Neural cell (in vitro differentiated cells): ENCODE measurements around the gene C1QC. TPM values are rescaled to one million over a fixed set of nuclear protein-coding genes. Genes with fewer than 3 reads are reported as not detected.

Experiments
- H2AFZ ChIP-seq: fragments of 200-600, 300-800 bp; sonication (generic), shearing (Covaris generic); 2 replicates; pipeline ENCODE4 v1.6.0; 2014; ENCODE audit warnings: low read depth, mild to moderate bottlenecking, antibody characterized with exemption, low read length, moderate library complexity
- H3F3A ChIP-seq: fragments of 200-600 bp; shearing (Covaris generic); 2 replicates; pipeline ENCODE4 v1.6.1; 2016; ENCODE audit warnings: mild to moderate bottlenecking, moderate library complexity, mixed read lengths, antibody characterized with exemption, low read length; ENCODE audit not compliant: insufficient read depth, poor library complexity, severe bottlenecking
- H3K27ac ChIP-seq: fragments of 200-600, 300-800 bp; sonication (generic), shearing (Covaris generic); 2 replicates; pipeline ENCODE4 v1.5.1; 2014; ENCODE audit warnings: mild to moderate bottlenecking, low read length, moderate library complexity
- H3K27me3 ChIP-seq: fragments of 300-800, 200-600 bp; sonication (generic), shearing (Covaris generic); 2 replicates; pipeline ENCODE4 v1.6.0; 2014; ENCODE audit warnings: mild to moderate bottlenecking, low read depth, low read length, moderate library complexity; ENCODE audit not compliant: insufficient read depth
- H3K36me3 ChIP-seq: fragments of 300-800, 200-600 bp; sonication (generic), shearing (Covaris generic); 2 replicates; pipeline ENCODE4 v1.5.1; 2014; ENCODE audit warnings: mild to moderate bottlenecking, antibody characterized with exemption, low read length, moderate library complexity; ENCODE audit not compliant: insufficient read depth
- H3K4me2 ChIP-seq: fragments of 300-800, 200-600 bp; sonication (generic), shearing (Covaris generic); 2 replicates; pipeline ENCODE4 v1.6.0; 2014; ENCODE audit warnings: mild to moderate bottlenecking, low read length
- H3K4me3 ChIP-seq: fragments of 300-800, 200-600 bp; sonication (generic), shearing (Covaris generic); 2 replicates; pipeline ENCODE4 v1.5.1; 2014; ENCODE audit warnings: mild to moderate bottlenecking, low read length, moderate library complexity
- H3K79me2 ChIP-seq: fragments of 200-600 bp; shearing (Covaris generic); replicated peaks from 2 replicates; pipeline ENCODE4 v1.6.0; 2014; ENCODE audit warnings: mild to moderate bottlenecking, low read length, moderate library complexity; ENCODE audit not compliant: insufficient read depth
- H3K9ac ChIP-seq: fragments of 300-800, 200-600 bp; sonication (generic), shearing (Covaris generic); 2 replicates; pipeline ENCODE4 v1.6.1; 2016; ENCODE audit warnings: mild to moderate bottlenecking, low read length, mixed read lengths
- H3K9me2 ChIP-seq: fragments of 200-600 bp; shearing (Covaris generic); 2 replicates; pipeline ENCODE4 v1.6.1; 2016; ENCODE audit warnings: mild to moderate bottlenecking, low read length, mixed read lengths; ENCODE audit not compliant: insufficient read depth
- H3K9me3 ChIP-seq: fragments of 200-600, 300-800 bp; sonication (generic), shearing (Covaris generic); 2 replicates; pipeline ENCODE4 v1.6.1; 2016; ENCODE audit warnings: mild to moderate bottlenecking, mixed run types, low read length, moderate library complexity, mixed read lengths
- H4K20me1 ChIP-seq: fragments of 200-600 bp; shearing (Covaris generic); 2 replicates; pipeline ENCODE4 v1.6.1; 2016; ENCODE audit warnings: mild to moderate bottlenecking, mixed run types; ENCODE audit not compliant: insufficient read depth
- EP300 ChIP-seq: fragments of 450-650 bp; conservative IDR thresholded peaks from 2 replicates; pipeline ENCODE4 v1.6.1; 2014; ENCODE audit warnings: antibody characterized with exemption, mild to moderate bottlenecking, moderate library complexity; ENCODE audit not compliant: poor library complexity, severe bottlenecking
- EZH2 ChIP-seq: fragments of 200-600, 300-800 bp; shearing (Covaris generic), sonication (generic); IDR thresholded peaks from 2 replicates; pipeline ENCODE4 v1.6.1; 2014; ENCODE audit warnings: antibody characterized with exemption, low read length, borderline replicate concordance, mild to moderate bottlenecking; ENCODE audit not compliant: insufficient read depth, poor library complexity, severe bottlenecking
- MXI1 ChIP-seq: fragments of 450-650 bp; conservative IDR thresholded peaks from 2 replicates; pipeline ENCODE4 v1.6.1; 2014; ENCODE audit warnings: antibody characterized with exemption, mild to moderate bottlenecking; ENCODE audit not compliant: poor library complexity, severe bottlenecking
- POLR2AphosphoS5 ChIP-seq: IDR thresholded peaks from 2 replicates; pipeline ENCODE4 v1.6.1; 2012
- RAD21 ChIP-seq: fragments of 450-650 bp; conservative IDR thresholded peaks from 2 replicates; pipeline ENCODE4 v1.6.1; 2014; ENCODE audit warnings: antibody characterized with exemption, mild to moderate bottlenecking, moderate library complexity
- REST ChIP-seq: IDR thresholded peaks from 2 replicates; pipeline ENCODE4 v1.6.1; 2012; ENCODE audit warnings: borderline replicate concordance
- SMC3 ChIP-seq: fragments of 450-650 bp; conservative IDR thresholded peaks from 2 replicates; pipeline ENCODE4 v1.6.1; 2014; ENCODE audit warnings: antibody characterized with exemption, mild to moderate bottlenecking, moderate library complexity; ENCODE audit not compliant: poor library complexity
- TAF1 ChIP-seq: IDR thresholded peaks from 2 replicates; pipeline ENCODE4 v1.6.1; 2012; ENCODE audit warnings: low read depth
- polyA plus RNA-seq: library from polyadenylated mRNA; depleted of rRNA; stranded (reverse); fragments of >200 nt; gene quantifications from 2 replicates; pipeline ENCODE4 v1.2.3, GENCODE V29; 2014
- TF ChIP-seq, protein P1 (sequence below): fragments of 450-650 bp; IDR thresholded peaks from 2 replicates; pipeline ENCODE4 v1.5.1; 2014; ENCODE audit warnings: antibody characterized with exemption, mild to moderate bottlenecking, moderate library complexity; ENCODE audit not compliant: poor library complexity, severe bottlenecking

Gene C1QC
- polyA plus RNA-seq, 1 donor from 2014 or later, result not detected

DNA sequence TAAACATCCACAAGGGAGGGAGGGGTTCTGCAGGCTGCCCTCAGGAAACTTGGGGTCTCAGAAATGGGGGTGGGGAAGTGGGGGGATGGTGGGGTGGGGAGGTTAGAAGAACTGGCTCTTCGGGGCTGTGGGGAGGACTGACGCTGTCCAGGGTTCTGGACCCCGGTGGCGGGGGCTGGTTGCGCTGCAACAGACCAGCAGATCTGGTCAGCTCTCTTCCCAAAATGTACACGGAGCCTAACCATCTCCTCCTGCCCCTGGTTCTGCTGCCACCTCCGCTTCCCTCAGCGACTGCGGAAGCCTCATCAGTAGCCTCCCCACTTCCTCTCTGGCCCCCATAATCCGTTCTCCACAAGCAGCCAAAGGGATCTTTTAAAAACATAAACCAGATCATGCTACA is 36.3 kb upstream of the C1QC start:
- H3K9ac ChIP-seq, result no peak overlapping the region
- TF ChIP-seq SMC3 (no peak), EZH2 (no peak), REST (no peak), EP300 (no peak), MXI1 (no peak), POLR2AphosphoS5 (no peak), RAD21 (no peak), TAF1 (no peak)
- TF ChIP-seq, protein P1, sequence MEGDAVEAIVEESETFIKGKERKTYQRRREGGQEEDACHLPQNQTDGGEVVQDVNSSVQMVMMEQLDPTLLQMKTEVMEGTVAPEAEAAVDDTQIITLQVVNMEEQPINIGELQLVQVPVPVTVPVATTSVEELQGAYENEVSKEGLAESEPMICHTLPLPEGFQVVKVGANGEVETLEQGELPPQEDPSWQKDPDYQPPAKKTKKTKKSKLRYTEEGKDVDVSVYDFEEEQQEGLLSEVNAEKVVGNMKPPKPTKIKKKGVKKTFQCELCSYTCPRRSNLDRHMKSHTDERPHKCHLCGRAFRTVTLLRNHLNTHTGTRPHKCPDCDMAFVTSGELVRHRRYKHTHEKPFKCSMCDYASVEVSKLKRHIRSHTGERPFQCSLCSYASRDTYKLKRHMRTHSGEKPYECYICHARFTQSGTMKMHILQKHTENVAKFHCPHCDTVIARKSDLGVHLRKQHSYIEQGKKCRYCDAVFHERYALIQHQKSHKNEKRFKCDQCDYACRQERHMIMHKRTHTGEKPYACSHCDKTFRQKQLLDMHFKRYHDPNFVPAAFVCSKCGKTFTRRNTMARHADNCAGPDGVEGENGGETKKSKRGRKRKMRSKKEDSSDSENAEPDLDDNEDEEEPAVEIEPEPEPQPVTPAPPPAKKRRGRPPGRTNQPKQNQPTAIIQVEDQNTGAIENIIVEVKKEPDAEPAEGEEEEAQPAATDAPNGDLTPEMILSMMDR, result no peak

DNA sequence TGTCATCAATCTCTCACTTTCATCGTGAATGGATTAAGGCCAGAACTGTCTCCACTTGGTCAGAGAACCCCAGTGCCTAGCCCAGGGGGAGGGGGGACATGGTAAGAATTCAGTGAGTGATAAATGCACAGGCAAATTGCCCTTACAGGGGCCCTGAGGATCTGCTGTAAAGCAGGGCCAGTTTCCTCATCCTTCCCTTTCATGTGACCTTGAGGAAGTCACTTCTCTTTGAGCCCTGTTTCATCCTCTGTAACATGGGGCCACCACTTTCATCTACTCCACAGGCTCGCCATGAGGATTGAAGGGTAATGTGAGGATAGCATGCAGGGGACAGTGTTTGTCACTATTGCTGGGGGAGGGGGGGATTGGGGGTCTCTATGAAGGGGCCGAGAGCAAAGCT is 35.1 kb upstream of the C1QC start:
- Histone ChIP-seq H3K36me3 (no peaks in the 10 kb centered on the region), H4K20me1 (no peaks in the 10 kb centered on the region), H3K9me2 (no peaks in the 10 kb centered on the region), H3K4me3 (no peak overlapping the region), H3K9me3 (no peaks in the 10 kb centered on the region), H3K9ac (no peak overlapping the region), H3K4me2 (no peak overlapping the region), H2AFZ (no peak overlapping the region), H3K27ac (no peak overlapping the region), H3K27me3 (peaks cover 62% of the 10 kb centered on the region), H3F3A (no peaks in the 10 kb centered on the region), H3K79me2 (no peaks in the 10 kb centered on the region)
- peak; percentile 5 for TF ChIP-seq TAF1
- no peak for TF ChIP-seq EZH2

More for the DNA sequence above, 36.3 kb upstream of the C1QC start:
- H3K9me2 ChIP-seq, result no peaks in the 10 kb centered on the region
- no peak overlapping the region for H3K4me3 ChIP-seq
- H3K27me3 ChIP-seq, result peaks cover 61% of the 10 kb centered on the region
- no peak overlapping the region for H3K4me2 ChIP-seq
- H3K79me2 ChIP-seq, result no peaks in the 10 kb centered on the region
- no peaks in the 10 kb centered on the region for H4K20me1 ChIP-seq
- no peaks in the 10 kb centered on the region for H3K36me3 ChIP-seq
- H3K9me3 ChIP-seq, result no peaks in the 10 kb centered on the region
- no peak overlapping the region for H2AFZ ChIP-seq
- no peaks in the 10 kb centered on the region for H3F3A ChIP-seq
- H3K27ac ChIP-seq, result no peak overlapping the region

DNA sequence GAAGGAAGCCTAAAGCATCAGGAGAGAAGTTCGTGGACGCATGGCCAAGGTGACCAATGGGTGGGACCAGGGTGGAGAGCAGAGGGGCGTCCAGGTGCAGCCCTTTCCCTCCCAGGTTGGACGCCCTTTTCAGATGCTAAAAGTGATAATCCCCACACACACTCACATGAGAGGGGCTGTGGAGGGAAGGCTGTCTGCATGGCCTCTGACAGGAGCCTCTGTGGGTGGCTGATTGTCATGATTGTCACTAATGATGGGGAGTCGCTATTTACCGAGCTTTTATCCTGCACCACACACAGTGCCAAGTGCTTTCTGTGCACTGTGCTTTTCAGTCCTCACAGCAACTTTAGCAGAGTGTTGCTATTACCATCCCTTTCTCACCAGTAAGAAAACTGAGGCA is 34.1 kb upstream of the C1QC start:
- H3K4me3 ChIP-seq, result peak overlapping the region; percentile 45
- no peak for TF ChIP-seq SMC3
- TF ChIP-seq RAD21, result no peak
- TF ChIP-seq TAF1, result no peak
- TF ChIP-seq REST, result no peak
- peak; percentile 54 for TF ChIP-seq EP300
- TF ChIP-seq POLR2AphosphoS5, result peak; percentile 65
- TF ChIP-seq EZH2, result no peak
- TF ChIP-seq, protein P1, result no peak
- no peak for TF ChIP-seq MXI1
- no peak overlapping the region for H3K9ac ChIP-seq
- no peaks in the 10 kb centered on the region for H4K20me1 ChIP-seq
- peak overlapping the region; percentile 35 for H3K4me2 ChIP-seq
- no peaks in the 10 kb centered on the region for H3K79me2 ChIP-seq
- H2AFZ ChIP-seq, result no peak overlapping the region
- no peaks in the 10 kb centered on the region for H3K9me2 ChIP-seq
- no peak overlapping the region for H3K27ac ChIP-seq
- no peaks in the 10 kb centered on the region for H3F3A ChIP-seq
- H3K27me3 ChIP-seq, result peaks cover 59% of the 10 kb centered on the region
- no peaks in the 10 kb centered on the region for H3K36me3 ChIP-seq
- H3K9me3 ChIP-seq, result no peaks in the 10 kb centered on the region
